A549 (cell line): ENCODE measurements around the gene AMIGO1. TPM values are rescaled to one million over a fixed set of nuclear protein-coding genes. Genes with fewer than 3 reads are reported as not detected.

ENCODE experiments used
- ATAC-seq, 2 experiments: fragments of 200-7000 bp in 1 of 2; fragments of >200 bp in 1 of 2; cut with Nextera tagmentation in 1 of 2; cut with Tn5 transposase in 1 of 2; 3 replicates each; pipeline versions ENCODE4 v1.8.0 to v1.9.1; 2018 to 2020; ENCODE audit warnings: mild to moderate bottlenecking in 1 of 2, moderate library complexity in 1 of 2
- CTCF ChIA-PET: fragments of 300-600 bp; sonication (Branson Sonifier 250); formaldehyde crosslinking; extraction: SDS; loops from one replicate; lab custom pipeline; 2021; ENCODE audit warnings: antibody characterized with exemption, inconsistent platforms; lab: Yijun Ruan, JAX
- POLR2A ChIA-PET: fragments of 350-600 bp; formaldehyde crosslinking; extraction: SDS; loops from one replicate; lab custom pipeline; 2021; ENCODE audit warnings: antibody characterized with exemption, inconsistent platforms; lab: Yijun Ruan, JAX
- DNase-seq, 2 experiments: peaks; one replicate each; pipeline versions ENCODE4 v3.0.0 to v3.0.0-alpha.2; 2011 to 2016; ENCODE audit warnings: low read depth in 1 of 2, low spot score in 1 of 2
- FAIRE-seq: peaks from 2 replicates; lab custom pipeline; 2011; peaks lifted over from hg19 to GRCh38; lab: Jason Lieb, UNC
- H3K27ac ChIP-seq, 2 experiments: fragments of >200 bp; sonication (Bioruptor Twin); formaldehyde crosslinking; 3 replicates each; pipeline ENCODE4 v1.5.1; 2016 to 2017
- H3K4me1 ChIP-seq: fragments of >200 bp; sonication (Bioruptor Twin); formaldehyde crosslinking; 3 replicates; pipeline ENCODE4 v1.6.1; 2016
- H3K4me2 ChIP-seq: fragments of >200 bp; sonication (Bioruptor Twin); formaldehyde crosslinking; 3 replicates; pipeline ENCODE4 v1.6.1; 2016
- H3K4me3 ChIP-seq: fragments of >200 bp; sonication (Bioruptor Twin); formaldehyde crosslinking; 3 replicates; pipeline ENCODE4 v1.5.1; 2016
- H3K9me3 ChIP-seq: fragments of >200 bp; sonication (Bioruptor Twin); formaldehyde crosslinking; 3 replicates; pipeline ENCODE4 v1.6.1; 2016
- BHLHE40 ChIP-seq: IDR thresholded peaks from 2 replicates; pipeline ENCODE4 v1.6.1; 2012; ENCODE audit warnings: low read depth, low read length, inconsistent platforms
- CBX2 ChIP-seq: fragments of 200-600 bp; sonication (generic); IDR thresholded peaks from 2 replicates; pipeline ENCODE4 v1.6.1; 2016; ENCODE audit warnings: low read depth, mild to moderate bottlenecking, borderline replicate concordance
- CHD2 ChIP-seq: fragments of 150-350 bp; IDR thresholded peaks from 2 replicates; pipeline ENCODE4 v1.6.1; 2014; ENCODE audit warnings: low read length; ENCODE audit not compliant: partially characterized antibody
- CTCF ChIP-seq: fragments of >200 bp; sonication (Bioruptor Twin); formaldehyde crosslinking; IDR thresholded peaks from 3 replicates; pipeline ENCODE4 v1.5.1; 2016
- FOSL2 ChIP-seq, 2 experiments: fragments of 450-650 bp in 1 of 2; fragments of >200 bp in 1 of 2; sonication (Bioruptor Twin) in 1 of 2; formaldehyde crosslinking; IDR thresholded peaks; 2 replicates each; pipeline versions ENCODE4 v1.5.0 to v1.6.1; 2016 to 2020; ENCODE audit warnings: mild to moderate bottlenecking in 1 of 2, moderate library complexity in 1 of 2
- HES2 ChIP-seq: fragments of >200 bp; sonication (Bioruptor Twin); formaldehyde crosslinking; IDR thresholded peaks from 2 replicates; pipeline ENCODE4 v1.6.1; 2016
- HMGXB4 ChIP-seq: fragments of 250-450 bp; sonication (Bioruptor Pico); IDR thresholded peaks from 2 replicates; pipeline ENCODE4 v1.5.0; 2021; ENCODE audit warnings: mild to moderate bottlenecking, moderate library complexity, borderline replicate concordance
- HOXB5 ChIP-seq: fragments of 250-450 bp; sonication (Bioruptor Pico); IDR thresholded peaks from 2 replicates; pipeline ENCODE4 v1.5.0; 2020; ENCODE audit warnings: mild to moderate bottlenecking, moderate library complexity
- KDM1A ChIP-seq: fragments of 200-600 bp; sonication (generic); IDR thresholded peaks from 2 replicates; pipeline ENCODE4 v1.6.1; 2016; ENCODE audit warnings: low read depth, mild to moderate bottlenecking
- NFE2L2 ChIP-seq: fragments of 150-350 bp; conservative IDR thresholded peaks from 2 replicates; pipeline ENCODE4 v1.6.1; 2014; ENCODE audit warnings: low read length
- NPAS2 ChIP-seq: fragments of 250-450 bp; sonication (Bioruptor Pico); IDR thresholded peaks from 2 replicates; pipeline ENCODE4 v1.8.0; 2022; ENCODE audit warnings: mild to moderate bottlenecking, moderate library complexity, borderline replicate concordance
- NR3C1 ChIP-seq: fragments of >200 bp; sonication (Bioruptor Twin); formaldehyde crosslinking; IDR thresholded peaks from 3 replicates; pipeline ENCODE4 v1.6.1; 2017
- PHF8 ChIP-seq: fragments of 200-600 bp; sonication (generic); IDR thresholded peaks from 2 replicates; pipeline ENCODE4 v1.6.1; 2016; ENCODE audit warnings: low read depth, mild to moderate bottlenecking, antibody characterized with exemption, moderate library complexity, borderline replicate concordance
- POLR2AphosphoS2 ChIP-seq: conservative IDR thresholded peaks from 2 replicates; pipeline ENCODE4 v1.6.1; 2012; ENCODE audit warnings: low read length, improper control_type of control experiment, inconsistent platforms
- RAD21 ChIP-seq, 2 experiments: fragments of >200 bp in 1 of 2; sonication (Bioruptor Twin) in 1 of 2; formaldehyde crosslinking in 1 of 2; IDR thresholded peaks in 1 of 2; conservative IDR thresholded peaks in 1 of 2; 2 replicates in 1 of 2; 3 replicates in 1 of 2; pipeline ENCODE4 v1.6.1; 2012 to 2018; ENCODE audit warnings: inconsistent platforms in 1 of 2
- RARB ChIP-seq: fragments of 250-450 bp; sonication (Bioruptor Pico); IDR thresholded peaks from 2 replicates; pipeline ENCODE4 v1.8.0; 2021; ENCODE audit warnings: mild to moderate bottlenecking, moderate library complexity
- RCOR1 ChIP-seq: fragments of 150-350 bp; IDR thresholded peaks from 2 replicates; pipeline ENCODE4 v1.6.1; 2014; ENCODE audit warnings: antibody characterized with exemption, low read length, low read depth
- RFX5 ChIP-seq: fragments of 450-650 bp; IDR thresholded peaks from 2 replicates; pipeline ENCODE4 v1.7.1; 2014; ENCODE audit warnings: antibody characterized with exemption, mild to moderate bottlenecking, moderate library complexity
- SMC3 ChIP-seq: fragments of >200 bp; sonication (Bioruptor Twin); formaldehyde crosslinking; IDR thresholded peaks from 3 replicates; pipeline ENCODE4 v1.6.1; 2018; ENCODE audit warnings: inconsistent platforms
- TP53 ChIP-seq: fragments of 250-450 bp; sonication (Bioruptor Pico); IDR thresholded peaks from 2 replicates; pipeline ENCODE4 v1.5.0; 2021; ENCODE audit warnings: mild to moderate bottlenecking, moderate library complexity
- WGBS: methylation state at CpG from one replicate; pipeline ENCODE4 v1.1.6; 2017; ENCODE audit errors: missing lambda C conversion rate; 5-methylcytosine and 5-hydroxymethylcytosine counted together
- polyA plus RNA-seq, 4 experiments: library from polyadenylated mRNA; depleted of rRNA in 3 of 4; stranded (reverse); fragments of >200 nt; fragmentation: RNase III in 1 of 4; extraction: RNeasy Plus Mini Kit Qiagen cat#74134 plus additional on column Dnase treatment in 1 of 4; gene quantifications; 2 replicates in 3 of 4; 3 replicates in 1 of 4; pipeline ENCODE4 v1.2.3, GENCODE V29; 2011 to 2017

The AMIGO1 gene
- polyA plus RNA-seq, 2 of the 4 experiments (the other 2 are of a cell fraction): 0.43 to 1.2 TPM

- DNase-seq (no peak), ATAC-seq (no peak), FAIRE-seq (no peak)
- H3K4me3 ChIP-seq: no peak overlapping the region
- POLR2A ChIA-PET: no interaction called here
- WGBS: 93% methylated on average over 7 of the region's 7 CpGs
- peaks cover 6% of the 10 kb centered on the region; the same call in 1 of the 3 replicates for H3K4me1 ChIP-seq
- no peaks in the 10 kb centered on the region for H3K9me3 ChIP-seq
- CTCF ChIA-PET: interaction anchor here (1.2 to 23.6 kb wide), 8 partner anchors 10 to 276 kb away, joined by 3 to 749 read pairs (median 21); partner anchors contain the start of genes AMIGO1, ATXN7L2 and GPR61
- H3K27ac ChIP-seq: no peak overlapping the region
- no peak for TF ChIP-seq HOXB5 (CRISPR knock-in tag)
- no peak for TF ChIP-seq RARB
- TF ChIP-seq NFE2L2: no peak
- TF ChIP-seq CHD2: no peak
- no peak for TF ChIP-seq RAD21 (conservative IDR thresholded peaks at IDR 0.05 in 1 of 2, IDR thresholded peaks at IDR 0.05 in 1 of 2)
- TF ChIP-seq CBX2: no peak
- no peak for TF ChIP-seq RCOR1
- no peak for TF ChIP-seq BHLHE40
- TF ChIP-seq POLR2AphosphoS2: no peak
- TF ChIP-seq NPAS2: no peak
- no peak for TF ChIP-seq PHF8
- no peak overlapping the region for H3K4me2 ChIP-seq
Measured at GRCh38 chr1:109499081-109499480, 10.4 kb downstream of the AMIGO1 start.

GRCh38 chr1:109498161-109498801 is 11.2 kb downstream of the AMIGO1 start:
- CTCF ChIA-PET: interaction anchor here (1.1 to 23.6 kb wide), 8 partner anchors 9 to 42 kb away, joined by 3 to 749 read pairs (median 26); partner anchors contain the start of genes AMIGO1, ATXN7L2 and GPR61
- peaks cover 6% of the 10 kb centered on the region; the same call in 1 of the 3 replicates for H3K4me1 ChIP-seq
- POLR2A ChIA-PET: no interaction called here
- no peak overlapping the region for H3K27ac ChIP-seq
- FAIRE-seq: no peak
- no peaks in the 10 kb centered on the region for H3K9me3 ChIP-seq
- no peak overlapping the region for H3K4me2 ChIP-seq
- WGBS: 72% methylated on average over 5 of the region's 12 CpGs
- ATAC-seq: peak in 1 of 2 experiments; percentile 48; a peak in 3 of 6 replicates
- DNase-seq: peak; percentile 28 to 31
- TF ChIP-seq NR3C1 (no peak), HES2 (no peak), KDM1A (no peak), CTCF (peak; percentile 37), FOSL2 (IDR thresholded peaks at IDR 0.05) (no peak), FOSL2 (CRISPR knock-in tag; IDR thresholded peaks at IDR 0.05) (no peak), BHLHE40 (no peak), RAD21 (conservative IDR thresholded peaks at IDR 0.05 in 1 of 2, IDR thresholded peaks at IDR 0.05 in 1 of 2) (peak; percentile 26 to 34; a peak in 3 of 5 replicates), SMC3 (peak; percentile 44)
- no peak overlapping the region for H3K4me3 ChIP-seq

- WGBS: 59% methylated on average over 5 of the region's 9 CpGs
- Histone ChIP-seq H3K27ac (no peak overlapping the region), H3K4me2 (no peak overlapping the region), H3K4me3 (no peak overlapping the region), H3K4me1 (peaks cover 6% of the 10 kb centered on the region; the same call in 1 of the 3 replicates), H3K9me3 (no peaks in the 10 kb centered on the region)
- no peak for ATAC-seq
- no peak for FAIRE-seq
- no peak for DNase-seq
- TF ChIP-seq RFX5 (no peak), HMGXB4 (CRISPR knock-in tag) (no peak), TP53 (CRISPR knock-in tag) (no peak)
- ChIA-PET CTCF (interaction anchor here (0.8 to 23.6 kb wide), 10 partner anchors 8 to 98 kb away, joined by 3 to 749 read pairs (median 12); partner anchors contain the start of genes AMIGO1, ATXN7L2 and GPR61), POLR2A (no interaction called here)
Measured at GRCh38 chr1:109497449-109498160, 11.9 kb downstream of the AMIGO1 start.
